Measurements from ENCODE around the gene PRAMEF12. TPM values are rescaled to one million over a fixed set of nuclear protein-coding genes. Genes with fewer than 3 reads are reported as not detected.
"Not testable (repeated sequence)": the region's sequence is repeated elsewhere in the genome, so short reads cannot be mapped to it uniquely, and the experiment has no call there.

Gene PRAMEF12
- not detected for total RNA-seq

- DNase-seq (ENCODE audit: low spot score in 2 of 2) (no peak), FAIRE-seq (no peak)
Measured at GRCh38 chr1:12773438-12773837, at the start of gene PRAMEF12. PRAMEF12 (plus strand) TSS chr1:12773738; CDS start chr1:12774868, 1,130 bp downstream.

- FAIRE-seq, result no peak
- DNase-seq (ENCODE audit: low spot score in 2 of 2), result no peak
Measured at GRCh38 chr1:12728391-12728790, 45.1 kb upstream of the PRAMEF12 start.

GRCh38 chr1:12730156-12730555, 43.4 kb upstream of the PRAMEF12 start:
- FAIRE-seq, result no peak
- DNase-seq (ENCODE audit: low spot score in 2 of 2), result no peak

GRCh38 chr1:12731084-12731483, 42.5 kb upstream of the PRAMEF12 start:
- FAIRE-seq; DNase-seq (ENCODE audit: low spot score in 2 of 2): not testable (repeated sequence)

GRCh38 chr1:12734651-12735050, 38.9 kb upstream of the PRAMEF12 start:
- DNase-seq (ENCODE audit: low spot score in 2 of 2), result no peak
- no peak for FAIRE-seq

- DNase-seq (ENCODE audit: low spot score in 2 of 2), result no peak
- no peak for FAIRE-seq
Measured at GRCh38 chr1:12738934-12739333, 34.6 kb upstream of the PRAMEF12 start.

GRCh38 chr1:12739613-12740012, 33.9 kb upstream of the PRAMEF12 start:
- DNase-seq (ENCODE audit: low spot score in 2 of 2), result no peak
- FAIRE-seq, result no peak

- FAIRE-seq (no peak), DNase-seq (ENCODE audit: low spot score in 2 of 2) (no peak)
Measured at GRCh38 chr1:12741946-12742345, 31.6 kb upstream of the PRAMEF12 start.

GRCh38 chr1:12745126-12745991, 28.2 kb upstream of the PRAMEF12 start:
- no peak for FAIRE-seq

GRCh38 chr1:12745992-12746323, 27.6 kb upstream of the PRAMEF12 start, which contains the start of gene CFAP107:
CFAP107 (plus strand) TSS chr1:12746200; CDS start chr1:12746431, 231 bp downstream.
- DNase-seq (ENCODE audit: low spot score in 2 of 2) (no peak), FAIRE-seq (no peak)

More at GRCh38 chr1:12745126-12745991, 28.2 kb upstream of the PRAMEF12 start:
- DNase-seq (ENCODE audit: low spot score in 2 of 2), result no peak

GRCh38 chr1:12748778-12749355, 24.7 kb upstream of the PRAMEF12 start:
- DNase-seq (ENCODE audit: low spot score in 2 of 2), result no peak
- FAIRE-seq, result no peak

- DNase-seq (ENCODE audit: low spot score in 2 of 2) (no peak), FAIRE-seq (no peak)
Measured at GRCh38 chr1:12754738-12755137, 18.8 kb upstream of the PRAMEF12 start.

- FAIRE-seq (no peak), DNase-seq (ENCODE audit: low spot score in 2 of 2) (no peak)
Measured at GRCh38 chr1:12756273-12756672, 17.3 kb upstream of the PRAMEF12 start.

GRCh38 chr1:12756768-12757413, 16.6 kb upstream of the PRAMEF12 start:
- no peak for DNase-seq (ENCODE audit: low spot score in 2 of 2)
- no peak for FAIRE-seq

- no peak for FAIRE-seq
- no peak for DNase-seq (ENCODE audit: low spot score in 2 of 2)
Measured at GRCh38 chr1:12757836-12758235, 15.7 kb upstream of the PRAMEF12 start.

- DNase-seq (ENCODE audit: low spot score in 2 of 2), result no peak
- FAIRE-seq, result no peak
Measured at GRCh38 chr1:12760256-12760795, 13.2 kb upstream of the PRAMEF12 start.

GRCh38 chr1:12761781-12762180, 11.8 kb upstream of the PRAMEF12 start:
- DNase-seq (ENCODE audit: low spot score in 2 of 2) (no peak), FAIRE-seq (no peak)

- DNase-seq (ENCODE audit: low spot score in 2 of 2) (no peak), FAIRE-seq (no peak)
Measured at GRCh38 chr1:12762766-12763165, 10.8 kb upstream of the PRAMEF12 start.

- FAIRE-seq (no peak), DNase-seq (ENCODE audit: low spot score in 2 of 2) (no peak)
Measured at GRCh38 chr1:12763479-12763878, 10.1 kb upstream of the PRAMEF12 start.

GRCh38 chr1:12764016-12764415, 9.5 kb upstream of the PRAMEF12 start:
- DNase-seq (ENCODE audit: low spot score in 2 of 2) (no peak), FAIRE-seq (no peak)

- DNase-seq (ENCODE audit: low spot score in 2 of 2), result no peak
- FAIRE-seq, result no peak
Measured at GRCh38 chr1:12769031-12769430, 4.5 kb upstream of the PRAMEF12 start.

Measured in frontal cortex (tissue), 4 donors.